Nephron (organoid): ENCODE measurements around the gene FBN1.

Experiments used
- H3K27ac Mint-ChIP-seq, 3 experiments: 2 replicates each; pipeline ENCODE4 v1.8.0; 2020; ENCODE audit warnings: mixed read lengths in 3 of 3, mild to moderate bottlenecking in 2 of 3, moderate library complexity in 1 of 3
- H3K27me3 Mint-ChIP-seq: 2 replicates; pipeline ENCODE4 v1.8.0; 2021; ENCODE audit warnings: low read depth, mild to moderate bottlenecking, moderate library complexity, mixed read lengths
- H3K36me3 Mint-ChIP-seq: 2 replicates; pipeline ENCODE4 v1.8.0; 2020; ENCODE audit warnings: low read depth, mixed read lengths
- H3K4me1 Mint-ChIP-seq: 2 replicates; pipeline ENCODE4 v1.8.0; 2020; ENCODE audit warnings: mixed read lengths
- H3K4me3 Mint-ChIP-seq, 3 experiments: 2 replicates each; pipeline ENCODE4 v1.8.0; 2020; ENCODE audit warnings: mild to moderate bottlenecking in 3 of 3, mixed read lengths in 3 of 3, moderate library complexity in 2 of 3
- H3K9me3 Mint-ChIP-seq: 2 replicates; pipeline ENCODE4 v1.8.0; 2020; ENCODE audit warnings: mixed read lengths
- TF ChIP-seq, protein P1 (sequence below), 3 experiments: fragments of 200-600 bp; sonication (generic); IDR thresholded peaks; one replicate each; pipeline ENCODE4 v1.5.0; 2021; ENCODE audit warnings: antibody characterized with exemption in 3 of 3; ENCODE audit not compliant: unreplicated experiment in 3 of 3

The FBN1 gene

DNA sequence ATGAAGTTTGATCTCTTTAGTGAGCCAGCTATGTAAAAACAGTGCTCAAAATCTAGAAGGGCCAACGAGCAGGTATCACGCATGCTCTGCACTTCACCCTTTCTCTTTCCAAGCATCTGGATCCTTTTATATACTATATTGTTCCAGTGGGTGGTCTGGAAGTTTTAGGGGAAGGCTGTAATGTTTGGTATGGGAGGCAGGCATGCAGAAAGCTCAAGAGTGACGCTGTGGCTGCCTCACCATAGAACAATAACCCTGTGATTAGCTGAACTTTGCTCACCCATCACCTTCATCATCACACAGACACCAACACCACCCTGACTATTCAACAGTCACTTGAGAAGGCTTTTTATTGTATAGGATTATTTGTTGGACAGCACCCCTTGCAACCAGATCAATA lies 81.6 kb downstream of the FBN1 start:
- Mint-ChIP-seq H3K9me3 (peaks cover 12% of the 10 kb centered on the region), H3K36me3 (peaks cover 7% of the 10 kb centered on the region), H3K27ac (peak overlapping the region; percentile 77 to 91 (median 86)), H3K4me3 (no peak overlapping the region), H3K4me1 (peaks cover 67% of the 10 kb centered on the region), H3K27me3 (no peaks in the 10 kb centered on the region)
- TF ChIP-seq, protein P1, sequence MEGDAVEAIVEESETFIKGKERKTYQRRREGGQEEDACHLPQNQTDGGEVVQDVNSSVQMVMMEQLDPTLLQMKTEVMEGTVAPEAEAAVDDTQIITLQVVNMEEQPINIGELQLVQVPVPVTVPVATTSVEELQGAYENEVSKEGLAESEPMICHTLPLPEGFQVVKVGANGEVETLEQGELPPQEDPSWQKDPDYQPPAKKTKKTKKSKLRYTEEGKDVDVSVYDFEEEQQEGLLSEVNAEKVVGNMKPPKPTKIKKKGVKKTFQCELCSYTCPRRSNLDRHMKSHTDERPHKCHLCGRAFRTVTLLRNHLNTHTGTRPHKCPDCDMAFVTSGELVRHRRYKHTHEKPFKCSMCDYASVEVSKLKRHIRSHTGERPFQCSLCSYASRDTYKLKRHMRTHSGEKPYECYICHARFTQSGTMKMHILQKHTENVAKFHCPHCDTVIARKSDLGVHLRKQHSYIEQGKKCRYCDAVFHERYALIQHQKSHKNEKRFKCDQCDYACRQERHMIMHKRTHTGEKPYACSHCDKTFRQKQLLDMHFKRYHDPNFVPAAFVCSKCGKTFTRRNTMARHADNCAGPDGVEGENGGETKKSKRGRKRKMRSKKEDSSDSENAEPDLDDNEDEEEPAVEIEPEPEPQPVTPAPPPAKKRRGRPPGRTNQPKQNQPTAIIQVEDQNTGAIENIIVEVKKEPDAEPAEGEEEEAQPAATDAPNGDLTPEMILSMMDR (IDR thresholded peaks at IDR 0.05; ENCODE audit: unreplicated experiment in 3 of 3): no peak

DNA sequence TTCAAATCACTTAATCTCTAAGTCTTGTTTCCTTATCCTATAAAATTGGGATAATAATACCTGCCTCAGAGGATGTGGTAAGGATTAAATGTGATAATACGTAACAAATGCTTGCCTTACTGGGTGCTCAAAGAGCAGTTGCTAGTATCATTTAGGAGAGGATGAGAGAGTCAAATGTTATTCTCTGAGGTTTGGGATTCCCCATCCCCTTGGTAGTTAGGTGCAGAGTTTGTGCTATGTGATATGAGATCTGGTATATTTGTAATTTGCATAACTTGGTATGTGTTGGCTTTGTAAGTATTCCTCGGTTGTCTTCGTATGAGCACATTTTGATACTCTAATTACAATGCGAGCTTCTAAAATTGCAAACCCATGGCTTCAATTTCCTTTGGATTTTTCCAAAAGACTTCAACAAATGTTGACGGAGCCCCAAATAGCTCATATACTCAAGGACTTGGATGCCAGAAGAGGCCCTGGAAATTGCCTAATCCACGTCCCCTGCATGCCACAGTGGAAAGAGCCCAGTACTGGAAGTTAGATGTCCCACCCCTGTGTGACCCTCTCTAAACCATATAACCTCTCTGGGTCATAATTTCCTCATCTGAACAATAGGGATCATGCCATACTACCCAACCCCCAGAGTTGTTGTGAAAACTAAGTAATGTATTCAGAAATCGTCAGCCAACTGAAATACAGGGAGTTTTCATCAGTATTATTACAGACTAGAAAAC lies 85.0 kb downstream of the FBN1 start:
- TF ChIP-seq, protein P1 (IDR thresholded peaks at IDR 0.05; ENCODE audit: unreplicated experiment in 3 of 3): no peak
- Mint-ChIP-seq H3K27ac (peak overlapping the region in 2 of 3 experiments; percentile 95 to 97), H3K27me3 (no peaks in the 10 kb centered on the region), H3K4me1 (peaks cover 77% of the 10 kb centered on the region), H3K36me3 (no peaks in the 10 kb centered on the region), H3K4me3 (no peak overlapping the region), H3K9me3 (no peaks in the 10 kb centered on the region)

DNA sequence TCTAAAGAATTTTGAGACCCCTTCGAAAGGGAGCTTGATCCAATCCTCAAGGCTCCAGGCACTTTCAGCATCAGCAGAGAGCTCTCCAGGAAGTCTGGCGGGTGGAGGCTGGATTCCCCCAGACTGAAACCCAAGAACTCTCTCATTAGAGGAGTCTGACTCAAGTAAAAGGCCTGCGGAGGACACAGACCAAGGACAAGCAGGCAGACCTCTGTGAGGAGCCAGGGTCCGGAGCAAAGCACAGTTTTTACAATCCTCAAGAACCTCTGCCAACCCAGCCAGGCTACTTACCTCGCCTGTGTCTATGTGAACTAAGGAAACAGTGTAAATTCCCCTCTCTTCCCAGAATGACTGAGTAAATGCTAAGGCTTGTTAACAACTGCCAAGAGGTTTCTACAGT lies 86.2 kb downstream of the FBN1 start:
- Mint-ChIP-seq H3K9me3 (no peaks in the 10 kb centered on the region), H3K36me3 (no peaks in the 10 kb centered on the region), H3K4me3 (peak overlapping the region; percentile 25 to 41 (median 34)), H3K27ac (peak overlapping the region; percentile 83 to 97 (median 95)), H3K4me1 (peaks cover 73% of the 10 kb centered on the region), H3K27me3 (no peaks in the 10 kb centered on the region)
- TF ChIP-seq, protein P1 (IDR thresholded peaks at IDR 0.05; ENCODE audit: unreplicated experiment in 3 of 3): no peak

DNA sequence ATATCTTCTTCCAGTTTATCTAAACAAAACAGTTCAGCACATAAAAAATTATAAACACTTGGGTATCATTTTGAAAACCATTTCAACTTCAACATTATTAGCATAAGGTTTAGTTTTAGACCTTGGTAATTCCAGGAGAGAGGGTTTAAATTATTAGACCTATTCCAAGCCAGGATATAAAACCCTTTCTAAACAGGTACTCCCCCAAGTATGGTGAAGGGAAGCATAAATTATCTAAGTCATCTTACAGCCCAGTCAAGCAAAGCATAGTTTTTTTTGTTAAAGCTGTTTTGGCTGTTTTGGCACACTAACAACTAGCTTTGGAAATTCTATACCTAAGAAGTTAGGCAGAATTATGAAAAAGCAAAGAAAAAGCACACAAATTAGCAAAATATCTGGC lies 87.3 kb downstream of the FBN1 start:
- H3K4me1 Mint-ChIP-seq: peaks cover 74% of the 10 kb centered on the region
- H3K36me3 Mint-ChIP-seq: no peaks in the 10 kb centered on the region
- H3K9me3 Mint-ChIP-seq: no peaks in the 10 kb centered on the region
- no peaks in the 10 kb centered on the region for H3K27me3 Mint-ChIP-seq
- TF ChIP-seq, protein P1 (IDR thresholded peaks at IDR 0.05; ENCODE audit: unreplicated experiment in 3 of 3): no peak
- peak overlapping the region in 2 of 3 experiments; percentile 43 to 57 for H3K4me3 Mint-ChIP-seq
- H3K27ac Mint-ChIP-seq: peak overlapping the region; percentile 83 to 97 (median 95)

DNA sequence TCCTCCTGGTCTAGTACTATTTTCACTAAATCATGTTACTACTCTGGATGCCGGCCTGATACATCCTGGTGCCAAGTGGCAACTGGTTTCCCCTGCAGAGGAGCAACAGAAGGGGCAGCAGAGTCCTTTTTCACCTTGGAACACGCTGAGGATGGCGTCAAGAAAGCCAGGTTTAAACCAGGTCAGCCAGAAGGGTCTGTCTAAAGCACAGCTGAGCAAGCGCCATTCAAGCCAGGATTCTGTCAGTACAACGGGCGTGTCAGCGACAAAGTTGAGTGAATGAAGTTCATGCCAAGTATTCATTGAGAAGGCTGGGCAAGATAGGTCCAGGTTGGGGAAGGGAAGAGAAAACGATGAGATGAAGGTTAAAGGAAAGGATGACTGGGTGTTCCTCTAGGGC lies 88.2 kb downstream of the FBN1 start:
- H3K9me3 Mint-ChIP-seq: no peaks in the 10 kb centered on the region
- no peaks in the 10 kb centered on the region for H3K27me3 Mint-ChIP-seq
- H3K36me3 Mint-ChIP-seq: no peaks in the 10 kb centered on the region
- TF ChIP-seq, protein P1 (IDR thresholded peaks at IDR 0.05; ENCODE audit: unreplicated experiment in 3 of 3): no peak
- peak overlapping the region; percentile 83 to 97 (median 95) for H3K27ac Mint-ChIP-seq
- H3K4me1 Mint-ChIP-seq: peaks cover 76% of the 10 kb centered on the region
- H3K4me3 Mint-ChIP-seq: no peak overlapping the region
